Panc1 (cell line): ENCODE data around the gene C4orf51.

Source experiments
- SIN3A ChIP-seq: IDR thresholded peaks from 2 replicates; pipeline ENCODE4 v1.6.1; 2012; ENCODE audit warnings: low read depth, mild to moderate bottlenecking, low read length, moderate library complexity, borderline replicate concordance; ENCODE audit not compliant: insufficient read depth
- TF ChIP-seq, protein P1 (sequence below): fragments of 450-650 bp; IDR thresholded peaks from 2 replicates; pipeline ENCODE4 v1.5.1; 2017; ENCODE audit warnings: mild to moderate bottlenecking
- TF ChIP-seq, protein P2 (sequence below), 2 experiments: IDR thresholded peaks; 2 replicates each; pipeline ENCODE4 v1.6.1; 2011 to 2012; ENCODE audit warnings: low read depth in 2 of 2, control low read depth in 1 of 2, low read length in 1 of 2, mild to moderate bottlenecking in 1 of 2, moderate library complexity in 1 of 2; ENCODE audit not compliant: insufficient read depth in 1 of 2

DNA sequence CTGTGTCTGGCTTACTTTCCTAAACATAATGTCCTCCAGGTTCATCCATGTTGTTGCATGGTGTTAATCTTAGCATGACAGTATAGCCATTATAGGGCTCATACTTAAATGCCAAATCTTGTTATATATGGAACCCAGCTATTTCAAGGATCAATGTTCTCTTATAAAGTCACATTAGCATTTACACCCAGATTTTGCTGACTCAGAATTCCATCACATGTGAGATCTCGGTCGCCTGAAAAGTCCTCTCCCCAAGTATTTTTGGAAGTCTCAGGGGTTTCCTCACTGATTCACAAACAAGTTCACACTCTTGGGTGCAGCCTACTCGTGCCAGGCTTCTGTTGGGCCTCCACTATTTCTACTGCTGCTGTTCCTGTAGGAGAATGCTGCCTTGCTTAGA lies 19.9 kb upstream of the C4orf51 start:
- TF ChIP-seq, protein P1, sequence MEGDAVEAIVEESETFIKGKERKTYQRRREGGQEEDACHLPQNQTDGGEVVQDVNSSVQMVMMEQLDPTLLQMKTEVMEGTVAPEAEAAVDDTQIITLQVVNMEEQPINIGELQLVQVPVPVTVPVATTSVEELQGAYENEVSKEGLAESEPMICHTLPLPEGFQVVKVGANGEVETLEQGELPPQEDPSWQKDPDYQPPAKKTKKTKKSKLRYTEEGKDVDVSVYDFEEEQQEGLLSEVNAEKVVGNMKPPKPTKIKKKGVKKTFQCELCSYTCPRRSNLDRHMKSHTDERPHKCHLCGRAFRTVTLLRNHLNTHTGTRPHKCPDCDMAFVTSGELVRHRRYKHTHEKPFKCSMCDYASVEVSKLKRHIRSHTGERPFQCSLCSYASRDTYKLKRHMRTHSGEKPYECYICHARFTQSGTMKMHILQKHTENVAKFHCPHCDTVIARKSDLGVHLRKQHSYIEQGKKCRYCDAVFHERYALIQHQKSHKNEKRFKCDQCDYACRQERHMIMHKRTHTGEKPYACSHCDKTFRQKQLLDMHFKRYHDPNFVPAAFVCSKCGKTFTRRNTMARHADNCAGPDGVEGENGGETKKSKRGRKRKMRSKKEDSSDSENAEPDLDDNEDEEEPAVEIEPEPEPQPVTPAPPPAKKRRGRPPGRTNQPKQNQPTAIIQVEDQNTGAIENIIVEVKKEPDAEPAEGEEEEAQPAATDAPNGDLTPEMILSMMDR: no peak
- TF ChIP-seq, protein P2, sequence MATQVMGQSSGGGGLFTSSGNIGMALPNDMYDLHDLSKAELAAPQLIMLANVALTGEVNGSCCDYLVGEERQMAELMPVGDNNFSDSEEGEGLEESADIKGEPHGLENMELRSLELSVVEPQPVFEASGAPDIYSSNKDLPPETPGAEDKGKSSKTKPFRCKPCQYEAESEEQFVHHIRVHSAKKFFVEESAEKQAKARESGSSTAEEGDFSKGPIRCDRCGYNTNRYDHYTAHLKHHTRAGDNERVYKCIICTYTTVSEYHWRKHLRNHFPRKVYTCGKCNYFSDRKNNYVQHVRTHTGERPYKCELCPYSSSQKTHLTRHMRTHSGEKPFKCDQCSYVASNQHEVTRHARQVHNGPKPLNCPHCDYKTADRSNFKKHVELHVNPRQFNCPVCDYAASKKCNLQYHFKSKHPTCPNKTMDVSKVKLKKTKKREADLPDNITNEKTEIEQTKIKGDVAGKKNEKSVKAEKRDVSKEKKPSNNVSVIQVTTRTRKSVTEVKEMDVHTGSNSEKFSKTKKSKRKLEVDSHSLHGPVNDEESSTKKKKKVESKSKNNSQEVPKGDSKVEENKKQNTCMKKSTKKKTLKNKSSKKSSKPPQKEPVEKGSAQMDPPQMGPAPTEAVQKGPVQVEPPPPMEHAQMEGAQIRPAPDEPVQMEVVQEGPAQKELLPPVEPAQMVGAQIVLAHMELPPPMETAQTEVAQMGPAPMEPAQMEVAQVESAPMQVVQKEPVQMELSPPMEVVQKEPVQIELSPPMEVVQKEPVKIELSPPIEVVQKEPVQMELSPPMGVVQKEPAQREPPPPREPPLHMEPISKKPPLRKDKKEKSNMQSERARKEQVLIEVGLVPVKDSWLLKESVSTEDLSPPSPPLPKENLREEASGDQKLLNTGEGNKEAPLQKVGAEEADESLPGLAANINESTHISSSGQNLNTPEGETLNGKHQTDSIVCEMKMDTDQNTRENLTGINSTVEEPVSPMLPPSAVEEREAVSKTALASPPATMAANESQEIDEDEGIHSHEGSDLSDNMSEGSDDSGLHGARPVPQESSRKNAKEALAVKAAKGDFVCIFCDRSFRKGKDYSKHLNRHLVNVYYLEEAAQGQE (IDR thresholded peaks at IDR 0.05; ENCODE audit: insufficient read depth in 1 of 2, low read depth in 2 of 2, low read length in 1 of 2): no peak
- TF ChIP-seq SIN3A: no peak
